Measurements from ENCODE around the gene ABCC1.
"Not testable (repeated sequence)": the region's sequence is repeated elsewhere in the genome, so short reads cannot be mapped to it uniquely, and the experiment has no call there.

GRCh38 chr16:16104132-16104803 is 154.9 kb downstream of the ABCC1 start:
- not testable (repeated sequence) for TF ChIP-seq CTCF, POLR2A, POLR2AphosphoS5 (IDR thresholded peaks at IDR 0.05)
